HEK293 (cell line): ENCODE data around the gene CCIN.

Experiments
- ATF2 ChIP-seq: fragments of 450-650 bp; formaldehyde crosslinking; IDR thresholded peaks from 2 replicates; pipeline ENCODE4 v1.5.1; 2016; ENCODE audit warnings: missing biosample characterization, missing genetic modification characterization, low read depth
- CTCF ChIP-seq: fragments of 450-650 bp; formaldehyde crosslinking; IDR thresholded peaks from 2 replicates; pipeline ENCODE4 v1.5.1; 2016; ENCODE audit warnings: missing biosample characterization, missing genetic modification characterization
- ZBTB26 ChIP-seq: fragments of 450-650 bp; formaldehyde crosslinking; optimal IDR thresholded peaks from 2 replicates; pipeline ENCODE3; 2016; ENCODE audit warnings: missing biosample characterization, mild to moderate bottlenecking, missing genetic modification characterization
- ZBTB7A ChIP-seq: fragments of 450-650 bp; formaldehyde crosslinking; IDR thresholded peaks from 2 replicates; pipeline ENCODE4 v1.5.1; 2016; ENCODE audit warnings: low read depth, missing biosample characterization, missing genetic modification characterization
- ZNF302 ChIP-seq: fragments of 450-650 bp; formaldehyde crosslinking; IDR thresholded peaks from 2 replicates; pipeline ENCODE4 v1.5.1; 2016; ENCODE audit warnings: missing biosample characterization, missing genetic modification characterization, low read depth
- ZNF37A ChIP-seq: fragments of 450-650 bp; IDR thresholded peaks from 2 replicates; pipeline ENCODE4 v1.5.1; 2018; ENCODE audit warnings: missing biosample characterization, missing genetic modification characterization
- ZNF423 ChIP-seq: fragments of 450-650 bp; formaldehyde crosslinking; IDR thresholded peaks from 2 replicates; pipeline ENCODE4 v1.5.1; 2016; ENCODE audit warnings: missing biosample characterization, missing genetic modification characterization
- ZNF544 ChIP-seq: fragments of 450-650 bp; formaldehyde crosslinking; IDR thresholded peaks from 2 replicates; pipeline ENCODE4 v1.5.0; 2017; ENCODE audit warnings: missing biosample characterization, missing genetic modification characterization
- ZNF580 ChIP-seq: fragments of 450-650 bp; formaldehyde crosslinking; IDR thresholded peaks from 2 replicates; pipeline ENCODE4 v1.5.1; 2016; ENCODE audit warnings: missing biosample characterization, missing genetic modification characterization
- ZNF792 ChIP-seq: fragments of 450-650 bp; formaldehyde crosslinking; IDR thresholded peaks from 2 replicates; pipeline ENCODE4 v1.5.1; 2016; ENCODE audit warnings: missing biosample characterization, missing genetic modification characterization

- TF ChIP-seq ZNF792 (tag by site-specific recombination) (no peak), CTCF (tag by site-specific recombination) (no peak), ZNF544 (tag by site-specific recombination) (no peak), ZNF580 (no peak), ZNF423 (tag by site-specific recombination) (no peak), ZNF37A (tag by site-specific recombination) (no peak), ATF2 (tag by site-specific recombination) (no peak), ZBTB7A (tag by site-specific recombination) (no peak), ZNF302 (no peak), ZBTB26 (tag by site-specific recombination) (no peak)
These were observed 35.8 kb downstream of the CCIN start for GRCh38 chr9:36204906-36205547.
